NCI-H345 (cell line): ENCODE measurements around the gene CRTC3.

ENCODE experiments used
- DNase-seq: peaks from one replicate; lab custom pipeline; 2025; lab: John Stamatoyannopoulos, UW

Gene CRTC3

DNA sequence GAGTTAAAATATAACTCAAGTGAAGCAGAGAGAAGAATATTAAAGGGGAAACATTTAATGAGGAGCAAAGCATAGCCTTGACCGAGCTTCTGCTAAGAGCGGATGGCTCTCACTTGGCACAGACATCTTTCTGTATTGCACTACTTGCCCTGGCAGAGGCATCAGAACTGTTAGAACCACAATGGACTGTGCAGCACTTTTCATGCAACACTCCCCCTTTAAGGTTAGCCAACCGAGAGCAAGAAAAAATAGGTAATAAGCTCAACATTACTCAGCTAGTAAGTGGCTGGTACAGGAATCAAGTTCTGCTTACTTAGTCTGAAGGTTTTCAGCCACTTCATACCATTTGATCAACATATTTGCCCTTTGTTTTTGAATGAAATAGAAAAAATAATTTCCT is 33.7 kb downstream of the CRTC3 start:
- no peak for DNase-seq

DNA sequence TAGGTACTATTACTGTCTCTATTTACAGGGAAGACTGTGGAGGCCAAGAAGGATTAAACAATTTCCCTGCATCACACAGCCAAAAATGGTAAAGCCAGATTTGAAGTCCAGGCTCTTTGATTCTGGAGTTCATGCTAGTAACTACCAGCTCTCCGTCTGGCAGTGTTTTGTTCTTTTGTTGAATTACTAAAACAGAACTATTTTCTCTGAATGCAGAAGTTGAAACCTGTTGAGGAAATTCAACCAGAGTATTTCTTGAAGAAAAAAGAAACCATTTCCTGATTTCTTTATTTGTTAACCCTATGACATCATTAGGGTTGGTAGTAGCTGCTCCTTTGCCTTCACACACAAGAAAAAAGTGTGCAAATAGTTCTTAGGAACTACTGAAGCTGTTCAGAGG is 34.3 kb downstream of the CRTC3 start:
- DNase-seq: no peak

GRCh38 chr15:90564590-90564989 is 34.9 kb downstream of the CRTC3 start:
- no peak for DNase-seq

- DNase-seq: no peak
These were observed 36.1 kb downstream of the CRTC3 start for GRCh38 chr15:90565866-90566265.

- DNase-seq: no peak
These were observed 40.9 kb downstream of the CRTC3 start for GRCh38 chr15:90570643-90571042.

DNA sequence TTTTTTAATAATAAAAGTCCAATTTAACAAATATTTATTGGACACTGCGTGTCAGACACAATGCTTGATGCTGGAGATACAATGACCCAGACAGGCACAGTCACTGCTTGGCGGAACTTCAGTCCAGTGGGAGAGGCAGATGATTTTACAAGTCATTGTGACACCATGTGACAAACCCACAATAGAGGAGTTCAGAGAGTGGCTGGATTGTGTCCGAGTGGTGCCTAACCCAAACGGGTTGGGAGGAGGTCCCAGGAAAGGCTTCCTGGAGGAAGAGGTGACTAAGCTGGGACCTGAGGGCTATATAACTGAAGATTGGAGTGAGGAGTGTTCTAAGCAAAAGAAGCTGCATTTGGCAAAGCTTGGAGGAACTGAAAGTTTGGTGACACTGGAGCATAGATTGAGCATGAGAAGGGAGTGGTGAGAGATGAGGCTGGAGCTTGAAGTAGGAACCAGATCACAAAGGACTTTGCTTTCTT is 41.4 kb downstream of the CRTC3 start:
- DNase-seq: no peak

GRCh38 chr15:90572893-90573292 is 43.2 kb downstream of the CRTC3 start:
- no peak for DNase-seq

DNA sequence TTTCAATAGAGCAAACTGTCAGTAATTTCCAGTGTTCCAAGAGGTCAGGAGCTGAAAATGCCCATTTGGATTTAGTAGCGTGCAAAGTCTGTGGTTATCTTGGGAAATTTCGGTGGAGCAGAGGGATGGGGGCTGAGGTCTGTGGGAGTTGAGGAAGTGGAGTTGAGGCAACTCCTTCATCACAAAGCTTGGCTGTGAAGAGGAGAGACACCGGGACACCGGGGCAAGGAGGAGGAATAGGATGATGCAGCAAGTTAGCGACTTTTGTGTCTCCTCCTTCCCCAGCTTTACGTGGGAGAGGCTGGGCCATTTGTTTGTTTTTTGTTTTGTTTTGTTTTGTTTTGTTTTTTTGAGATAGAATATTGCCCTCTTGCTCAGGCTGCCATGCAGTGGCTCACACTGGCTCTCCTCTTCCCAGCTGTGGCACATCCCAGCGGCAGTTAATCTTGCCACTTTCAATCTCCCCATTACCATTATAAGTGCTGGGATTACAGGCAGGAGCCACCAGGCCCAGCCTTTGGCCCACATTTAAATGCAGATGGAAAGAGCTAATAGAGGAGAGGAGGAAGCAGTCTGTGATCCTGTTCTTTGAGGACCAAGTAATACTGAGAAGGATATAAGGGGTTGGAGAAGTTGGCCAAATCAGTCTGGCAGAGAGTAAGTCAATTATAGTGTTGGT is 47.1 kb downstream of the CRTC3 start:
- DNase-seq: no peak

DNA sequence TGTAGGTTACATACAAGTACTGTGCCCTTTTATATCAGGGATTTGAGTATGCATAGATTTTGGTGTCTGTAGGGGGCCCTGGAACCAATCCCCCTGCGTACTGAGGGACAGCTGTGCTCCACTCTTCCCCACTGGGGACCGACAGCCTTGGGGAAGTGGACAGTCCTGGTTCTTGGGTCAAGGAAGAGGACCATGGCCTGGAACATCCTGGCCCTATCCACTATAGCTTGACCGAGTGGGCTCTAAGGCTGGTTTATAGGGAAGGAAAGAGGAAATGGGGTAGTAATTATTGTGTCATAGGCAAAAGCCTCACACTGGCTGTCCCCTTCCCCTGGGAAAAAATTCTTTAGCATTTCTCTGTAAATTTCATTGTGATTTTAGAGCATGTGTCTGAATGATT is 49.5 kb downstream of the CRTC3 start:
- no peak for DNase-seq

DNA sequence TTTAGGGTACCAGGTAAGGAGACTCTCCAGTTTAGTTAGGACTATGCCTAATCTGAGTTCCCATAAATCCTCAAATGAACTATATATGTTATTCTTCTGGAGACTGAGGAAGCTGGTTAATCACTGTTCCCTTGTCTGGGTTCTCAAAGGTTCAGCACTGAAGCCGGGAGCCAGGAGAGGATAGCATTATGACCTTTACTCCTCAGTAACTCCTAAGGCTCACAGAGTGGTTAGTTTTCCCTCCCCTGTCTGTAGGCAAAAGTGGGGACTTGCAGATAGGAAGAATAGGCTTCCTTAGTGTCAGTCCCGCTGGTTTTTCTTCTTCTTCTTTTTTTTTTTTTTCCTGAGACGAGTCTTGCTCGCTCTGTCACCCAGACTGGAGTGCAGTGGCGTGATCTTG is 50.4 kb downstream of the CRTC3 start:
- DNase-seq: no peak

DNA sequence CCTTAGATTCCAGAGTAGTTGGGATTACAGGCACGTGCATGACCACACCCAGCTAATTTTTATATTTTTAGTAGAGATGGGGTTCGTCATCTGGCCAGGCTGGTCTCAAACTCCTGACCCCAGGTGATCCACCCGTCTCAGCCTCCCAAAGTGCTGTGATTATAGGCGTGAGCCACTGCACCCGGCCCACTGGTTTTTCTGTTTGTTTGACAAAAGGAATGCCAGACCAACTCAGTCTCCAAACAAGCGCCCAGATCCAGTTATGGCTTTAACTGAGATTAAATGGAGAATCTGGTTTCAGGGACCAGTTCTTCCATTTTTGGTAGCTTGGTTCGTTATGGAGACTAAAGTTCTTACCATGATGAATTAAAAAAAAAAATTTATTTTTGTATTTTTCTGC is 50.8 kb downstream of the CRTC3 start:
- no peak for DNase-seq

DNA sequence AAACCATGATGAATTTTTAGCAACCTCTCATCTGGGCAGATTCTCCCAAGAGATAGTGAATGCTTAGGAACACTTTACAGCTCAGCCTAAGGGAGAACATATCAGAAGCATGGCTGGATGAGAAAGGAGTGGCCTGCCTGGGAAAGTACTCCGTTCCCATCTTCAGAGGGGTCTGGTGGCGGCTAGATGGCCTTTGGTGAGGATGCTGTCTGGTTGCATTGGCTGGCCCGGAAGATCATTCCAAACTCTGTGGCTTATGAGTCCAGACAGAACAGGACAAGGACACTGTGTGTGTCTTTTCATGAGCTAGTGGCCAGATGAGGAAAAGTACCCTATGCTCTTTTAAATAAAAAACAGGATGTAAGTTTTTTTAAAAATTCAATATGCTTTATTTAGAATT is 51.2 kb downstream of the CRTC3 start:
- no peak for DNase-seq

- no peak for DNase-seq
These were observed 52.1 kb downstream of the CRTC3 start for GRCh38 chr15:90581771-90582352.

DNA sequence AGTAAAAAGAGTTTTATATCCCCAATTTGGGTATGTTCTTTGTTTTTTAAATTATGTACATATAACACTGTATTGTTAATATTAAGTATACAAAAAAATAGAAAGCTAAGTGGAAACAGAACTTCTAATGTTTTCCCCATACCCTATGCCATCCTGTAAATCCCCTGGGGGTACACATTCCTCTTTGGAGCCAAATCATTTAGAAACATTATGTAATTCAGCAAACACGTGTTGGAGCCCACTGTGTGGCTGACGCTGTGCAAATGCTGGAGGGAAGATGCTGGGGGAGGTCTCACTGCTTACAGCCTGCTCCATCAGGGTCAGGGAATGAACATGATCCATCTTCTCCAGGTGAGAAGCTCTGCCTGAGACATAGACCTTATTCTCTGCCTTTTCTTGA is 52.8 kb downstream of the CRTC3 start:
- no peak for DNase-seq

DNA sequence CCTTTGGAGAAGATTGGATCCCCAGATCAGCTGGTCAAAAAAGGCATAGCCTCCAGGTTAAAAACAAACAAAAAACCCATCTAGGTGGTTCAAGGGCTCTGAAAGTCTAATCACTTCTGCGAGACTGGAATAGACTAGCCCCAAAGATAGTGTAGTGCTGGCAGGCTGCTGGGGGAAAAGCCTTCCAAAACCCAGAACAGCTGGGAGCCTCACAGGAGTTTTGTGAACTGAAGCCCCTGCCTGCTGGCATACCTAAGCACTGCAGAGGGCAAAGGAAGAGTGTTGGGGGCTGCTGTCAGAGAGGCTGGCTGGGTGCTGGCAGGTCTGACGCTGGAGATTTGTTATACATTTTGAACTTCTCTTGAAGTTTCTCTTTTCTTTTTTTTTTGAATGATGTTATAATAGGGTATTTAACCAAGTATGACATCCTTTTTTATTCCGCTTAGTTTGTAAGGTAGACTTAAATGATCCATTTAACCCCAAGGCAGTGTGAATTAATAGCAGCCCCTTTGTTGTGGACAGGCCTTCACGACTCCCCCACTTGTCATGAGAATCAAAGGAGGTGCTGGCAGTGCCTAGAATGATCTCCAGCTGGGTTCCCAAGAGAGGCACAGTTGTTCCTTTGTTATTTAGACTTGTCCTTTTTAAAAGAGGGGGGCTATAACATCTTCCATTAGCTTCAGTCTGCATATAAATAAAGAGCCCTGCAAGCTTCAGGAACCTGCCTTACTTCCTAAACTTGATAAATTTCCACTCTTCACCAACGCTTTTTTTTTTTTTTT is 53.9 kb downstream of the CRTC3 start:
- DNase-seq: peak; percentile 16

- DNase-seq: no peak
These were observed 55.1 kb downstream of the CRTC3 start for GRCh38 chr15:90584841-90585240.

GRCh38 chr15:90585863-90586262 is 56.1 kb downstream of the CRTC3 start:
- no peak for DNase-seq

DNA sequence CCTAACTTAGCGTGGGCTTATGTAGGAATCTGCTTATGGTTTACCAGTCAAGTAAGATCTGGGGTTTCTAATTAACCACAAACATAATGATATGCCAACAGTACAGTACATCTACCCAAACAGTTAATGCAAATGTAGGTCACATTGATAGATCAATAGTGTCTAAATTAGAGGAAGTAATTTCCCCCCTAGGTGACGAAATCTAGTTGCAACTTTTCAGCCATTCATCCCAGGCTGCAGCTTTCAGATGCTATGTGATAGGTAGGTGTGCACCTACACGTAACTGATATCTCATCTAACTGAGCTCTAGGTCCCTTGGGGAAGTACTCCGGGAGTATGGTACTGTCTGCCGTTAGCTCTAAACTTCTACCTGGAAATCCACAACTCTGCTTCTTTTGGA is 57.2 kb downstream of the CRTC3 start:
- DNase-seq: no peak

- DNase-seq: no peak
These were observed 58.7 kb downstream of the CRTC3 start for GRCh38 chr15:90588427-90588826.

DNA sequence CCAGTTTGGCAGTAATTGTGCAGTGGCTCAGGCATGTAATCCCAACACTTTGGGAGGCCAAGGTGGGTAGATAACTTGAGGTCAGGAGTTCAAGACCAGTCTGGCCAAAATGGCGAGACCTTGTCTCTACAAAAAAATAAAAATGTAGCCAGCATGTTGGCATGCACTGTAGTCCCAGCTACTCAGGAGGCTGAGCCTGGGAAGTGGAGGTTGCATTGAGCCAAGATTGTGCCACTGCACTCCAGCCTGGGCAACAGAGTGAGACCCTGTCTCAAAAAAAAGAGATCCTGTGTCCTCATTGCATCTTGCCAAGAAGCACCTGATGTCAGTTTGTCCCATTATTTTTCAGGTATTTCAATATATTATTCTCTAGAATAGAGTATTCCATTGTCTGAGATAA is 61.8 kb downstream of the CRTC3 start:
- DNase-seq: no peak

DNA sequence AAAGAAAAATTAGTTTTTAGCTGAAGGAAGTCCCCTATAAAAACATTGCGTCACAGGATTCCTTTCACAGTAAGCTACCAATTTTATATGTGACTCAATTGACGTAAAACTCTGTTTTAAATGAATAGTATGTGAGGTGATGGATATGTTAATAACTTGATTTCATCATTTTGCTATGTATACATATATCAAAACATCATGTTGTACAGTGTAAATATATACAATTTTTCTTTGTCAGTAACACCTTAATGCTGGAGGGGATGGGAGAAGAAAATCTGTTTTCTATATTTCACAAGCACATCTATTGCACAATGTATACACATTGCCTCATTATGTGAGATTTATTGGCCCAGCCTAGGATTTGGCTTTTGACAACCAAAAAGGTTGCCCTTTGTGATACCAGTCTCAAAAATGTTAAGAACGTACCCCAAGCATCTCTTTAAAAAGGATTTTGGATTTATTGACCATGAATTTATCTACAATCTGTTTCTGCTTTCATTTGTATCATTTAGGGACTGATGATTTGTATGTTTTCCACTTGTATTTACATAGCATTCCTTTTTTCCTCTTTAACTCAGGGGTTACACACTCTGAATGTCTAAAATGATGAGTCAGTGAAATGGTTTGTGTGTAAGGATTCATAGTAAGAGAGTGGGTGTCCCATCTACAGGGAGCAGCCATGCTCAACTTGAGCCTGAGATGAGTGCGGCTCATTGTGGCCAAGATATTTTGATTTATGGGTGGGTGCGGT is 62.6 kb downstream of the CRTC3 start:
- no peak for DNase-seq

- no peak for DNase-seq
These were observed 63.9 kb downstream of the CRTC3 start for GRCh38 chr15:90593499-90594158.
